GM23338 (cell line): Measurements from ENCODE around the gene FOXR1. TPM values are rescaled to one million over a fixed set of nuclear protein-coding genes. Genes with fewer than 3 reads are reported as not detected.

Source experiments
- ATAC-seq: fragments of 200-7000 bp; cut with Tn5 transposase; 3 replicates; pipeline ENCODE4 v1.9.1; 2020
- DNase-seq: peaks from one replicate; pipeline ENCODE4 v3.0.0-alpha.2; 2015; ENCODE audit warnings: low spot score
- H2AFZ ChIP-seq: fragments of 200-600 bp; sonication (generic); 2 replicates; pipeline ENCODE4 v1.8.0; 2016; ENCODE audit warnings: antibody characterized with exemption, mild to moderate bottlenecking, moderate library complexity
- H3F3A ChIP-seq: fragments of 200-600 bp; sonication (generic); replicated peaks from 2 replicates; pipeline ENCODE4 v1.8.0; 2017; ENCODE audit warnings: antibody characterized with exemption, mixed run types, low read depth
- H3K27ac ChIP-seq: fragments of 200-600 bp; sonication (generic); 2 replicates; pipeline ENCODE4 v1.6.1; 2016; ENCODE audit warnings: low read depth
- H3K27me3 ChIP-seq: fragments of 200-600 bp; sonication (generic); 2 replicates; pipeline ENCODE4 v1.8.0; 2016; ENCODE audit warnings: mild to moderate bottlenecking, mixed run types, moderate library complexity; ENCODE audit not compliant: insufficient read depth
- H3K36me3 ChIP-seq: fragments of 200-600 bp; sonication (generic); 2 replicates; pipeline ENCODE4 v1.8.0; 2016; ENCODE audit warnings: mild to moderate bottlenecking; ENCODE audit not compliant: insufficient read depth
- H3K4me1 ChIP-seq: fragments of 200-600 bp; sonication (generic); 2 replicates; pipeline ENCODE4 v1.8.0; 2016; ENCODE audit warnings: mild to moderate bottlenecking, moderate library complexity; ENCODE audit not compliant: insufficient read depth
- H3K4me2 ChIP-seq: fragments of 200-600 bp; sonication (generic); 2 replicates; pipeline ENCODE4 v1.7.1; 2017; ENCODE audit warnings: mixed run types
- H3K4me3 ChIP-seq: fragments of 200-600 bp; sonication (generic); 2 replicates; pipeline ENCODE4 v1.6.1; 2016; ENCODE audit warnings: mixed run types
- H3K79me2 ChIP-seq: fragments of 200-600 bp; sonication (generic); replicated peaks from 2 replicates; pipeline ENCODE4 v1.8.0; 2017; ENCODE audit warnings: mild to moderate bottlenecking; ENCODE audit not compliant: insufficient read depth
- H3K9me2 ChIP-seq: fragments of 200-600 bp; sonication (generic); 2 replicates; pipeline ENCODE4 v1.8.0; 2017; ENCODE audit not compliant: insufficient read depth
- H4K20me1 ChIP-seq: fragments of 200-600 bp; sonication (generic); replicated peaks from 2 replicates; pipeline ENCODE4 v1.8.0; 2017; ENCODE audit warnings: mild to moderate bottlenecking; ENCODE audit not compliant: insufficient read depth
- H3K27ac Mint-ChIP-seq: 2 replicates; pipeline ENCODE4 v1.8.0; 2020; ENCODE audit warnings: inconsistent platforms, mild to moderate bottlenecking, moderate library complexity, mixed read lengths
- H3K27me3 Mint-ChIP-seq: 3 replicates; pipeline ENCODE4 v1.8.0; 2022; ENCODE audit warnings: low read depth, mild to moderate bottlenecking, moderate library complexity, mixed read lengths, inconsistent platforms; ENCODE audit not compliant: insufficient read depth, poor library complexity
- H3K36me3 Mint-ChIP-seq: 3 replicates; pipeline ENCODE4 v1.8.0; 2021; ENCODE audit warnings: low read depth, mild to moderate bottlenecking, inconsistent platforms, moderate library complexity, mixed read lengths
- H3K4me1 Mint-ChIP-seq: 3 replicates; pipeline ENCODE4 v1.8.0; 2020; ENCODE audit warnings: mild to moderate bottlenecking, inconsistent platforms, mixed read lengths
- H3K4me3 Mint-ChIP-seq: 3 replicates; pipeline ENCODE4 v1.8.0; 2021; ENCODE audit warnings: moderate library complexity, mild to moderate bottlenecking, inconsistent platforms, mixed read lengths
- H3K9me3 Mint-ChIP-seq: 3 replicates; pipeline ENCODE4 v1.8.0; 2020; ENCODE audit warnings: moderate library complexity, mild to moderate bottlenecking, inconsistent platforms, mixed read lengths
- CTCF ChIP-seq, 2 experiments: fragments of 200-600 bp in 1 of 2; sonication (generic) in 1 of 2; conservative IDR thresholded peaks; 2 replicates each; pipeline versions ENCODE4 v1.5.1 to v1.6.1; 2016 to 2017; ENCODE audit warnings: antibody characterized with exemption in 2 of 2, low read depth in 2 of 2, mild to moderate bottlenecking in 2 of 2, moderate library complexity in 1 of 2
- ETS1 ChIP-seq: IDR thresholded peaks from 2 replicates; pipeline ENCODE4 v1.6.1; 2016; ENCODE audit warnings: antibody characterized with exemption
- EZH2 ChIP-seq: fragments of 200-600 bp; sonication (generic); IDR thresholded peaks from one replicate; pipeline ENCODE4 v1.8.0; 2017; ENCODE audit warnings: antibody characterized with exemption, mild to moderate bottlenecking, low read depth; ENCODE audit not compliant: unreplicated experiment
- JUNB ChIP-seq: IDR thresholded peaks from one replicate; pipeline ENCODE4 v1.6.1; 2016; ENCODE audit warnings: antibody characterized with exemption; ENCODE audit not compliant: unreplicated experiment
- POLR2AphosphoS5 ChIP-seq: IDR thresholded peaks from 2 replicates; pipeline ENCODE4 v1.6.1; 2016; ENCODE audit warnings: antibody characterized with exemption, low read depth
- REST ChIP-seq: IDR thresholded peaks from one replicate; pipeline ENCODE4 v1.6.1; 2018; ENCODE audit warnings: antibody characterized with exemption; ENCODE audit not compliant: unreplicated experiment
- STAT1 ChIP-seq: IDR thresholded peaks from one replicate; pipeline ENCODE4 v1.6.1; 2016; ENCODE audit warnings: antibody characterized with exemption; ENCODE audit not compliant: unreplicated experiment
- polyA plus RNA-seq: library from polyadenylated mRNA; unstranded; fragments of >200 nt; fragmentation: Nextera tagmentation; extraction: Ambion mirVana; gene quantifications from 2 replicates; pipeline ENCODE4 v1.2.1, GENCODE V29; 2016
- total RNA-seq: library from RNA; depleted of rRNA; stranded (reverse); fragments of >200 nt; shearing (Covaris generic); gene quantifications from 2 replicates; pipeline ENCODE4 v1.2.3, GENCODE V29; 2014

Gene FOXR1
- total and polyA plus RNA-seq, 2 experiments from 2014 or later: not detected

GRCh38 chr11:119006656-119007055 lies 35.1 kb downstream of the FOXR1 start:
- H3K27me3 Mint-ChIP-seq: peaks cover 2% of the 10 kb centered on the region
- Histone ChIP-seq H3K4me3 (no peak overlapping the region), H3K27ac (no peak overlapping the region), H3K27me3 (no peaks in the 10 kb centered on the region), H3K4me1 (no peaks in the 10 kb centered on the region), H3K79me2 (peaks cover 4% of the 10 kb centered on the region), H4K20me1 (no peaks in the 10 kb centered on the region; the same call in 1 of the 2 replicates), H2AFZ (no peak overlapping the region), H3F3A (peaks cover 7% of the 10 kb centered on the region; the same call in 1 of the 2 replicates), H3K4me2 (no peak overlapping the region), H3K36me3 (peaks cover 12% of the 10 kb centered on the region), H3K9me2 (no peaks in the 10 kb centered on the region)
- no peaks in the 10 kb centered on the region for H3K9me3 Mint-ChIP-seq
- TF ChIP-seq EZH2: no peak
- TF ChIP-seq POLR2AphosphoS5: no peak
- no peak for TF ChIP-seq STAT1
- no peak for TF ChIP-seq ETS1
- TF ChIP-seq REST: no peak
- TF ChIP-seq CTCF (conservative IDR thresholded peaks at IDR 0.05; ENCODE audit: low read depth in 2 of 2): no peak
- H3K4me3 Mint-ChIP-seq: no peak overlapping the region
- DNase-seq (no peak), ATAC-seq (no peak)
- H3K4me1 Mint-ChIP-seq: no peaks in the 10 kb centered on the region
- H3K36me3 Mint-ChIP-seq: peaks cover 59% of the 10 kb centered on the region
- H3K27ac Mint-ChIP-seq: peak overlapping the region; percentile 32; the same call in 1 of the 2 replicates

GRCh38 chr11:119011476-119012053 lies 40.0 kb downstream of the FOXR1 start:
- H3K36me3 ChIP-seq: peaks cover 44% of the 10 kb centered on the region
- no peaks in the 10 kb centered on the region for H3K9me2 ChIP-seq
- TF ChIP-seq CTCF (conservative IDR thresholded peaks at IDR 0.05; ENCODE audit: low read depth in 2 of 2): peak in 1 of 2 experiments; percentile 9; a peak in 1 of 4 replicates
- no peak for TF ChIP-seq JUNB
- H3K36me3 Mint-ChIP-seq: peaks cover 77% of the 10 kb centered on the region
- H3K9me3 Mint-ChIP-seq: no peaks in the 10 kb centered on the region; the same call in 2 of the 3 replicates
- no peak overlapping the region for H3K4me3 Mint-ChIP-seq
- peak overlapping the region; percentile 78 for H3K27ac ChIP-seq
- H3K27ac Mint-ChIP-seq: peak overlapping the region; percentile 56; the same call in 1 of the 2 replicates
- peaks cover 2% of the 10 kb centered on the region for H3K27me3 Mint-ChIP-seq
- H4K20me1 ChIP-seq: peaks cover 21% of the 10 kb centered on the region
- H3K4me3 ChIP-seq: no peak overlapping the region
- peak; percentile 17 for DNase-seq
- no peaks in the 10 kb centered on the region for H3K27me3 ChIP-seq
- H3K4me1 ChIP-seq: peaks cover 1% of the 10 kb centered on the region; the same call in 1 of the 2 replicates
- peak; percentile 12; the same call in 1 of the 3 replicates for ATAC-seq
- peaks cover 11% of the 10 kb centered on the region for H3K79me2 ChIP-seq
- H3K4me1 Mint-ChIP-seq: no peaks in the 10 kb centered on the region; the same call in 2 of the 3 replicates
- no peak overlapping the region for H3K4me2 ChIP-seq
- no peak overlapping the region for H2AFZ ChIP-seq
- peaks cover 52% of the 10 kb centered on the region for H3F3A ChIP-seq
